ENCODE measurements around the gene LCE7A. TPM values are rescaled to one million over a fixed set of nuclear protein-coding genes. Genes with fewer than 3 reads are reported as not detected.

LCE7A gene
- total RNA-seq, 1 experiment from 2014 or later = not detected

DNA sequence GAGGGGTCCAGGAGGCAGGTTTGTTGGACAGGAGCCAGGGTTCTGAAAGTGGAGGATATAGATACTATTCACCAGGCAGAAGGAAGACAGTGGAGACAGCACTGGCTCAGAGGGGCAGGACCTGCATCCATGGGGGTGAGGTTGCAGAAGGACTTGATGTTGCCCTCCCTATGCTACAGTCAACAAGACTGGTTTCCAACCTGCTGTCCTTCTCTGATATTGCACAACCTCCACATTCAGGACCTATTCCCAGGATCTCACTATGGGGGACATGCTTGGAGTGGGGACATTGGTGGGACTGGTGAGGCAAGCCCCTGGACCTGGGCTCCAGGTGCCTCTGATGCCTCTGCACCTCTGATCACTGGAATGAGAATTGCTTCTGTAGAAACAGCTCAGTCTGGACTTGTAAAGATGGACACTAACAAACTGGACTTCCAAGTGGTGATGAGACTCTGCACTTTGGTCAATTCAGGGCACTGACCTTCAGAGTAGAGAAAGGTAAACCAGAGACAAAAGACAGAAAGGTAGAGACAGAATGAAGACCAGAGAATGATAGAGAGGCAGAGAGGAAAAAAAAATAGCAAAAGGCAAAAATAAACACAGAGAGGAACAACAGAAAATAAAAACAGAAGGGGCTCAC lies 19.9 kb downstream of the LCE7A start:
- H3K4me3 ChIP-seq (ENCODE audit: low read depth, low read length) = no peak overlapping the region
- no peaks in the 10 kb centered on the region for H3K36me3 Mint-ChIP-seq (ENCODE audit: insufficient read depth, unreplicated experiment)
- peaks cover 13% of the 10 kb centered on the region for H3K27me3 Mint-ChIP-seq (ENCODE audit: insufficient read depth, unreplicated experiment)
- ChIA-PET POLR2A (no interaction called here), CTCF (no interaction called here)
- no TSS peak for BruUV-seq (replicated peaks)
- no peaks in the 10 kb centered on the region for H3K9me3 Mint-ChIP-seq (ENCODE audit: unreplicated experiment)
- no peaks in the 10 kb centered on the region for H3K4me1 ChIP-seq
- no peak for TF ChIP-seq CTCF (IDR thresholded peaks at IDR 0.05; ENCODE audit: insufficient read depth in 1 of 2, low read depth in 1 of 2, low read length in 1 of 2, severe bottlenecking in 1 of 2, unreplicated experiment in 1 of 2)
- H3K27me3 ChIP-seq (replicated peaks; ENCODE audit: control insufficient read depth, insufficient read depth, low read length) = no peaks in the 10 kb centered on the region
- H3K4me1 Mint-ChIP-seq (ENCODE audit: low read depth, unreplicated experiment) = no peaks in the 10 kb centered on the region
- DNase-seq = no peak
- no peak overlapping the region for H3K27ac Mint-ChIP-seq (ENCODE audit: unreplicated experiment)
- no peak overlapping the region for H3K4me3 Mint-ChIP-seq (ENCODE audit: unreplicated experiment)
- H3K9me3 ChIP-seq = no peaks in the 10 kb centered on the region
- no peaks in the 10 kb centered on the region for H3K36me3 ChIP-seq (ENCODE audit: control insufficient read depth, insufficient read depth, low read length)
- intact Hi-C loops (cut with micrococcal nuclease; ENCODE audit: unreplicated experiment) = no loop called here

DNA sequence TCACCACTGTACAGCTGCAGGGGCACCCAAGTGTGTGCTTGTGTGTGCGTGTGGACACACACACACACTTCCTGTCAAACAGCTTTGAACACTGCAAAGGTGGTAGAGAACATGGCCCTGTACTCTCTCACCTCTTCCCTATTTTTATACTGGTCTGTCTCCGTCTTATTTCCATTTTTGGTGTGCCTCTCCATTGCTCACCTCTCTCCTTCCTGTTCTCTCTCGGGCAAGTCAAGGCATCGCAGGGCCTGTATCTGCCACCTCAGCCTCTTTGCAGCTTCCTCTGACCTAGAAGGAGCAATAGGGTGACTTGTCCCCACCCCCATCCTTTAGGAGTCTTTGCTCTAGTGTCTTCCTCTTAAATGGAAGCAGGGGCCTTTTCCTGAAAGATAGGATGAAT lies 20.5 kb downstream of the LCE7A start:
- no peaks in the 10 kb centered on the region for H3K4me1 Mint-ChIP-seq (ENCODE audit: low read depth, unreplicated experiment)
- H3K27me3 ChIP-seq (replicated peaks; ENCODE audit: control insufficient read depth, insufficient read depth, low read length) = no peaks in the 10 kb centered on the region
- no peak for DNase-seq
- no peaks in the 10 kb centered on the region for H3K9me3 ChIP-seq
- ChIA-PET POLR2A (no interaction called here), CTCF (no interaction called here)
- H3K27ac Mint-ChIP-seq (ENCODE audit: unreplicated experiment) = no peak overlapping the region
- H3K4me1 ChIP-seq = no peaks in the 10 kb centered on the region
- no peaks in the 10 kb centered on the region for H3K36me3 Mint-ChIP-seq (ENCODE audit: insufficient read depth, unreplicated experiment)
- no TSS peak for BruUV-seq (replicated peaks)
- no peak overlapping the region for H3K4me3 ChIP-seq (ENCODE audit: low read depth, low read length)
- peaks cover 8% of the 10 kb centered on the region for H3K27me3 Mint-ChIP-seq (ENCODE audit: insufficient read depth, unreplicated experiment)
- TF ChIP-seq CTCF (IDR thresholded peaks at IDR 0.05; ENCODE audit: insufficient read depth in 1 of 2, low read depth in 1 of 2, low read length in 1 of 2, severe bottlenecking in 1 of 2, unreplicated experiment in 1 of 2) = no peak
- H3K36me3 ChIP-seq (ENCODE audit: control insufficient read depth, insufficient read depth, low read length) = no peaks in the 10 kb centered on the region
- no peak overlapping the region for H3K4me3 Mint-ChIP-seq (ENCODE audit: unreplicated experiment)
- no peaks in the 10 kb centered on the region for H3K9me3 Mint-ChIP-seq (ENCODE audit: unreplicated experiment)
- intact Hi-C loops (cut with micrococcal nuclease; ENCODE audit: unreplicated experiment) = no loop called here

DNA sequence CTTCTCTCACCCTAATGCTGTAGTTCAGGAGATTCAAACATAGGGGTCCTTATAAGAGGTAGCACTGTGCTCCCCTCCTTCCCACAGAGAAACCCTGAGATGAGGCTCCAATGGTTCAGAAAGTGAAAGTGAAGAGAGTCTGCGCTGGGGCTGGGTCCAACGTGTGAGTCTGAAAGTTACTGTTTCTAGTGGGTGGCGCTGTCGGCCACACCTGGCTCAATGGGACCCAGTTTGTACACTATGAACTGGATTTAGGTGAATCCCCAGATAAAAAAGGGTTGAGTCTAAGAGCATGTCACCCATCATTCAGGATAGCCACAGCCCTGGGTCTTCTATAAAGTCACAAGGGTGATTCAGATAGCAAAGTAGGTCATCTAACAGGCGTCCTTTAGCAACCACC lies 21.1 kb downstream of the LCE7A start:
- Mint-ChIP-seq H3K27ac (ENCODE audit: unreplicated experiment) (no peak overlapping the region), H3K4me3 (ENCODE audit: unreplicated experiment) (no peak overlapping the region), H3K36me3 (ENCODE audit: insufficient read depth, unreplicated experiment) (no peaks in the 10 kb centered on the region), H3K4me1 (ENCODE audit: low read depth, unreplicated experiment) (no peaks in the 10 kb centered on the region), H3K27me3 (ENCODE audit: insufficient read depth, unreplicated experiment) (peaks cover 13% of the 10 kb centered on the region), H3K9me3 (ENCODE audit: unreplicated experiment) (no peaks in the 10 kb centered on the region)
- no peaks in the 10 kb centered on the region for H3K27me3 ChIP-seq (replicated peaks; ENCODE audit: control insufficient read depth, insufficient read depth, low read length)
- H3K4me1 ChIP-seq = no peaks in the 10 kb centered on the region
- no peak overlapping the region for H3K4me3 ChIP-seq (ENCODE audit: low read depth, low read length)
- no peaks in the 10 kb centered on the region for H3K36me3 ChIP-seq (ENCODE audit: control insufficient read depth, insufficient read depth, low read length)
- TF ChIP-seq CTCF (IDR thresholded peaks at IDR 0.05; ENCODE audit: insufficient read depth in 1 of 2, low read depth in 1 of 2, low read length in 1 of 2, severe bottlenecking in 1 of 2, unreplicated experiment in 1 of 2) = no peak
- CTCF ChIA-PET = no interaction called here
- DNase-seq = no peak
- H3K9me3 ChIP-seq = no peaks in the 10 kb centered on the region
- no TSS peak for BruUV-seq (replicated peaks)
- intact Hi-C loops (cut with micrococcal nuclease; ENCODE audit: unreplicated experiment) = no loop called here
- POLR2A ChIA-PET = no interaction called here

Measured in Caco-2 (cell line).